GM12801 (cell line): ENCODE results near the gene MRPS35.

Source experiments
- CTCF ChIP-seq: IDR thresholded peaks from one replicate; pipeline ENCODE4 v1.5.1; 2011; ENCODE audit warnings: control low read depth; ENCODE audit not compliant: insufficient read length; ENCODE audit errors: extremely low read depth

MRPS35 gene

GRCh38 chr12:27762757-27763156 lies 52.1 kb downstream of the MRPS35 start:
- TF ChIP-seq CTCF: no peak

- TF ChIP-seq CTCF: no peak
Measured at GRCh38 chr12:27766587-27766986, 56.0 kb downstream of the MRPS35 start.

- no peak for TF ChIP-seq CTCF
Measured at GRCh38 chr12:27769142-27769673, 58.6 kb downstream of the MRPS35 start.

- TF ChIP-seq CTCF: no peak
Measured at GRCh38 chr12:27771481-27772327, 61.1 kb downstream of the MRPS35 start.

GRCh38 chr12:27772328-27773049 lies 61.9 kb downstream of the MRPS35 start:
- TF ChIP-seq CTCF: no peak

GRCh38 chr12:27777141-27777540 lies 66.5 kb downstream of the MRPS35 start:
- no peak for TF ChIP-seq CTCF

- no peak for TF ChIP-seq CTCF
Measured at GRCh38 chr12:27778206-27778605, 67.6 kb downstream of the MRPS35 start.
